H1 (cell line): ENCODE measurements around the gene CAMK2B. TPM values are rescaled to one million over a fixed set of nuclear protein-coding genes. Genes with fewer than 3 reads are reported as not detected.
A peak's percentile ranks its signal among the peaks of the same experiment; 100 is the strongest.

Experiments
- CTCF ChIA-PET: fragments of 300-600 bp; sonication (Branson Sonifier 250); formaldehyde crosslinking; loops from one replicate; lab custom pipeline; 2021; ENCODE audit not compliant: partially characterized antibody; lab: Charles Lee
- POLR2A ChIA-PET: fragments of 300-600 bp; sonication (Branson Sonifier 250); formaldehyde crosslinking; loops from one replicate; lab custom pipeline; 2021; ENCODE audit warnings: inconsistent platforms; ENCODE audit not compliant: partially characterized antibody; lab: Charles Lee
- DNase-seq, 2 experiments: peaks; one replicate each; pipeline versions ENCODE4 v3.0.0 to v3.0.0-alpha.2; 2010 to 2022; ENCODE audit warnings: low spot score in 2 of 2, low read depth in 1 of 2, mixed read lengths in 1 of 2
- FAIRE-seq: peaks from 2 replicates; lab custom pipeline; 2011; peaks lifted over from hg19 to GRCh38; lab: Jason Lieb, UNC
- H2AFZ ChIP-seq: 2 replicates; pipeline ENCODE4 v1.8.1; 2012; ENCODE audit warnings: low read length, inconsistent platforms
- H2AK5ac ChIP-seq: 2 replicates; pipeline ENCODE4 v1.6.1; 2013; ENCODE audit warnings: low read depth, low read length
- H2BK120ac ChIP-seq: replicated peaks from 2 replicates; pipeline ENCODE3; 2013; ENCODE audit warnings: low read depth, low read length, inconsistent platforms
- H2BK12ac ChIP-seq: 2 replicates; pipeline ENCODE4 v1.6.1; 2013; ENCODE audit warnings: low read depth, low read length
- H2BK15ac ChIP-seq: 2 replicates; pipeline ENCODE4 v1.6.1; 2013; ENCODE audit warnings: low read length
- H2BK20ac ChIP-seq: 2 replicates; pipeline ENCODE4 v1.6.1; 2013; ENCODE audit warnings: low read length
- H2BK5ac ChIP-seq: 2 replicates; pipeline ENCODE4 v1.6.1; 2013; ENCODE audit warnings: low read depth, low read length
- H3K14ac ChIP-seq: 2 replicates; pipeline ENCODE4 v1.6.1; 2013; ENCODE audit warnings: inconsistent platforms; ENCODE audit not compliant: insufficient read length
- H3K18ac ChIP-seq: 2 replicates; pipeline ENCODE4 v1.6.1; 2013; ENCODE audit warnings: low read length; ENCODE audit errors: extremely low read depth
- H3K23ac ChIP-seq: 2 replicates; pipeline ENCODE4 v1.6.1; 2013; ENCODE audit warnings: inconsistent platforms; ENCODE audit not compliant: insufficient read length
- H3K23me2 ChIP-seq: 2 replicates; pipeline ENCODE4 v1.6.1; 2013; ENCODE audit warnings: low read depth, low read length
- H3K27ac ChIP-seq: 2 replicates; pipeline ENCODE4 v1.6.1; 2011; ENCODE audit warnings: low read depth, low read length, inconsistent platforms
- H3K27me3 ChIP-seq, 4 experiments: replicated peaks in 1 of 4; 1 replicate in 1 of 4; 2 replicates in 3 of 4; pipeline versions ENCODE4 v1.6.1 to v1.8.1; 2011 to 2013; ENCODE audit warnings: low read length in 3 of 4, mild to moderate bottlenecking in 3 of 4, inconsistent platforms in 2 of 4, mixed read lengths in 2 of 4, moderate library complexity in 1 of 4; ENCODE audit not compliant: control insufficient read depth in 3 of 4, insufficient read depth in 3 of 4; ENCODE audit errors: extremely low read depth in 1 of 4
- H3K36me3 ChIP-seq, 4 experiments: 2 replicates each; pipeline versions ENCODE4 v1.6.1 to v1.8.1; 2011 to 2013; ENCODE audit warnings: mild to moderate bottlenecking in 4 of 4, low read length in 3 of 4, moderate library complexity in 2 of 4, control low read depth in 1 of 4, inconsistent platforms in 1 of 4; ENCODE audit not compliant: insufficient read depth in 4 of 4, control insufficient read depth in 2 of 4
- H3K4ac ChIP-seq: replicated peaks from 2 replicates; pipeline ENCODE3; 2013; ENCODE audit warnings: low read length, low read depth, mixed read lengths, inconsistent platforms; ENCODE audit not compliant: insufficient read length
- H3K4me1 ChIP-seq, 4 experiments: replicated peaks in 1 of 4; 1 replicate in 1 of 4; 2 replicates in 3 of 4; pipeline versions ENCODE4 v1.6.1 to v1.8.1; 2011 to 2013; ENCODE audit warnings: low read length in 3 of 4, inconsistent platforms in 2 of 4, mixed read lengths in 1 of 4; ENCODE audit not compliant: insufficient read depth in 4 of 4, control insufficient read depth in 3 of 4
- H3K4me2 ChIP-seq, 2 experiments: 2 replicates each; pipeline versions ENCODE4 v1.6.1 to v1.8.1; 2011 to 2013; ENCODE audit warnings: low read depth in 2 of 2, low read length in 2 of 2, control low read depth in 1 of 2, inconsistent platforms in 1 of 2, mild to moderate bottlenecking in 1 of 2; ENCODE audit not compliant: insufficient read depth in 1 of 2
- H3K4me3 ChIP-seq, 4 experiments: fragments of 200-600, 300-600 bp in 1 of 4; sonication (generic), shearing (Covaris generic), sonication (Bioruptor Twin) in 1 of 4; 2 replicates each; pipeline versions ENCODE4 v1.5.1 to v1.8.1; 2011 to 2016; ENCODE audit warnings: low read length in 4 of 4, low read depth in 3 of 4, control low read depth in 2 of 4, inconsistent platforms in 2 of 4, mild to moderate bottlenecking in 2 of 4, mixed read lengths in 1 of 4, moderate library complexity in 1 of 4; ENCODE audit not compliant: insufficient read depth in 2 of 4; ENCODE audit errors: extremely low read depth in 1 of 4
- H3K56ac ChIP-seq: replicated peaks from 2 replicates; pipeline ENCODE3; 2013; ENCODE audit warnings: low read depth, mild to moderate bottlenecking, mixed read lengths, low read length, inconsistent platforms; ENCODE audit not compliant: insufficient read length
- H3K79me1 ChIP-seq: 2 replicates; pipeline ENCODE4 v1.6.1; 2013; ENCODE audit warnings: low read depth, low read length, control low read depth
- H3K79me2 ChIP-seq, 2 experiments: 2 replicates each; pipeline versions ENCODE4 v1.6.1 to v1.8.1; 2012 to 2013; ENCODE audit warnings: low read length in 2 of 2, mild to moderate bottlenecking in 2 of 2, inconsistent platforms in 1 of 2; ENCODE audit not compliant: insufficient read depth in 2 of 2, control insufficient read depth in 1 of 2
- H3K9ac ChIP-seq, 4 experiments: replicated peaks in 1 of 4; 1 replicate in 1 of 4; 2 replicates in 3 of 4; pipeline versions ENCODE4 v1.6.1 to v1.8.1; 2011 to 2013; ENCODE audit warnings: low read depth in 3 of 4, low read length in 3 of 4, control low read depth in 2 of 4, mild to moderate bottlenecking in 2 of 4, moderate library complexity in 2 of 4, inconsistent platforms in 1 of 4; ENCODE audit errors: extremely low read depth in 1 of 4
- H3K9me3 ChIP-seq, 2 experiments: 2 replicates each; pipeline versions ENCODE4 v1.6.1 to v1.8.1; 2012 to 2013; ENCODE audit warnings: mild to moderate bottlenecking in 2 of 2, moderate library complexity in 2 of 2, control low read depth in 1 of 2, inconsistent platforms in 1 of 2, low read depth in 1 of 2, low read length in 1 of 2, mixed read lengths in 1 of 2; ENCODE audit not compliant: insufficient read depth in 2 of 2
- H4K20me1 ChIP-seq, 2 experiments: replicated peaks in 1 of 2; 2 replicates each; pipeline versions ENCODE3 to v1.8.1; 2011 to 2013; ENCODE audit warnings: inconsistent platforms in 2 of 2, low read length in 2 of 2, mild to moderate bottlenecking in 1 of 2; ENCODE audit not compliant: insufficient read depth in 2 of 2, control insufficient read depth in 1 of 2
- H4K5ac ChIP-seq: 2 replicates; pipeline ENCODE4 v1.6.1; 2013; ENCODE audit warnings: low read length, low read depth, mixed read lengths, inconsistent platforms; ENCODE audit not compliant: insufficient read length
- H4K8ac ChIP-seq: 2 replicates; pipeline ENCODE4 v1.8.0; 2013; ENCODE audit warnings: mild to moderate bottlenecking, moderate library complexity, low read length, inconsistent platforms; ENCODE audit not compliant: insufficient read depth; ENCODE audit errors: extremely low read depth
- H4K91ac ChIP-seq: replicated peaks from 2 replicates; pipeline ENCODE3; 2013; ENCODE audit warnings: low read length, mixed read lengths, inconsistent platforms; ENCODE audit not compliant: insufficient read length
- ASH2L ChIP-seq: fragments of 200-600, 300-600 bp; sonication (generic); IDR thresholded peaks from one replicate; pipeline ENCODE4 v1.7.1; 2017; ENCODE audit warnings: low read length
- ATF2 ChIP-seq: IDR thresholded peaks from 2 replicates; pipeline ENCODE4 v1.6.1; 2012; ENCODE audit warnings: low read length, inconsistent platforms
- GABPA ChIP-seq: IDR thresholded peaks from 2 replicates; pipeline ENCODE4 v1.6.1; 2011; ENCODE audit warnings: mild to moderate bottlenecking, low read length, moderate library complexity, borderline replicate concordance; ENCODE audit not compliant: insufficient read depth
- JUN ChIP-seq: IDR thresholded peaks from 2 replicates; pipeline ENCODE4 v1.6.1; 2011; ENCODE audit warnings: low read depth, mild to moderate bottlenecking, improper control_type of control experiment, low read length
- RBBP5 ChIP-seq: IDR thresholded peaks from 2 replicates; pipeline ENCODE4 v1.7.1; 2012; ENCODE audit warnings: low read depth, mild to moderate bottlenecking, inconsistent platforms, low read length, moderate library complexity, borderline replicate concordance
- RFX5 ChIP-seq: IDR thresholded peaks from 2 replicates; pipeline ENCODE4 v1.6.1; 2011; ENCODE audit warnings: low read depth, low read length, improper control_type of control experiment, borderline replicate concordance
- SAP30 ChIP-seq: fragments of 300-600 bp; sonication (generic); IDR thresholded peaks from 2 replicates; pipeline ENCODE4 v1.7.1; 2012; ENCODE audit warnings: low read length, moderate library complexity, mild to moderate bottlenecking, inconsistent platforms; ENCODE audit not compliant: insufficient read depth, insufficient replicate concordance
- SIRT6 ChIP-seq: IDR thresholded peaks from one replicate; pipeline ENCODE4 v1.7.1; 2012; ENCODE audit warnings: low read length, inconsistent platforms
- SIX5 ChIP-seq: IDR thresholded peaks from 2 replicates; pipeline ENCODE4 v1.6.1; 2011; ENCODE audit warnings: mild to moderate bottlenecking, low read depth, low read length
- SUZ12 ChIP-seq: fragments of 200-600 bp; sonication (generic); IDR thresholded peaks from 2 replicates; pipeline ENCODE4 v1.6.1; 2012; ENCODE audit warnings: mild to moderate bottlenecking, inconsistent platforms, low read length, moderate library complexity, mixed read lengths
- YY1 ChIP-seq: IDR thresholded peaks from 2 replicates; pipeline ENCODE4 v1.6.1; 2011; ENCODE audit warnings: low read depth, mild to moderate bottlenecking, low read length
- WGBS, 2 experiments: shearing (Covaris generic) in 1 of 2; methylation state at CpG; one replicate each; pipeline versions ENCODE4 v1.1.6 to v1.1.7; 2013 to 2015; ENCODE audit warnings: low lambda C conversion rate in 2 of 2, mixed read lengths in 2 of 2, inconsistent platforms in 1 of 2, low coverage in 1 of 2, missing lambda C conversion rate in 1 of 2; ENCODE audit not compliant: insufficient replicate concordance in 2 of 2, insufficient coverage in 1 of 2, insufficient read length in 1 of 2; ENCODE audit errors: extremely low coverage in 1 of 2, missing lambda C conversion rate in 1 of 2; 5-methylcytosine and 5-hydroxymethylcytosine counted together
- polyA plus RNA-seq, 7 experiments: library from polyadenylated mRNA; depleted of rRNA in 3 of 7; stranded (reverse) in 5 of 7; unstranded in 2 of 7; fragments of >200 nt in 5 of 7; fragments of 200-250 nt in 2 of 7; gene quantifications; 1 replicate in 5 of 7; 2 replicates in 1 of 7; 4 replicates in 1 of 7; pipeline versions ENCODE4 v1.2.1 to v1.2.3, GENCODE V29; 2011 to 2013; ENCODE audit warnings: missing spikeins in 2 of 7, mixed read lengths in 2 of 7
- total RNA-seq: library from RNA; stranded (reverse); fragmentation: NEBNext Ultra II Directional; extraction: Animal tissue kit (Norgen Biotek cat#: 25700); gene quantifications from 2 replicates; pipeline ENCODE4 v1.2.1, GENCODE V29; 2021

CAMK2B gene
- total and polyA plus RNA-seq, 2 of the 8 experiments (the other 6 are each of a cell fraction or from before 2014, with no cell fraction given) = 0.05 to 0.15 TPM

DNA sequence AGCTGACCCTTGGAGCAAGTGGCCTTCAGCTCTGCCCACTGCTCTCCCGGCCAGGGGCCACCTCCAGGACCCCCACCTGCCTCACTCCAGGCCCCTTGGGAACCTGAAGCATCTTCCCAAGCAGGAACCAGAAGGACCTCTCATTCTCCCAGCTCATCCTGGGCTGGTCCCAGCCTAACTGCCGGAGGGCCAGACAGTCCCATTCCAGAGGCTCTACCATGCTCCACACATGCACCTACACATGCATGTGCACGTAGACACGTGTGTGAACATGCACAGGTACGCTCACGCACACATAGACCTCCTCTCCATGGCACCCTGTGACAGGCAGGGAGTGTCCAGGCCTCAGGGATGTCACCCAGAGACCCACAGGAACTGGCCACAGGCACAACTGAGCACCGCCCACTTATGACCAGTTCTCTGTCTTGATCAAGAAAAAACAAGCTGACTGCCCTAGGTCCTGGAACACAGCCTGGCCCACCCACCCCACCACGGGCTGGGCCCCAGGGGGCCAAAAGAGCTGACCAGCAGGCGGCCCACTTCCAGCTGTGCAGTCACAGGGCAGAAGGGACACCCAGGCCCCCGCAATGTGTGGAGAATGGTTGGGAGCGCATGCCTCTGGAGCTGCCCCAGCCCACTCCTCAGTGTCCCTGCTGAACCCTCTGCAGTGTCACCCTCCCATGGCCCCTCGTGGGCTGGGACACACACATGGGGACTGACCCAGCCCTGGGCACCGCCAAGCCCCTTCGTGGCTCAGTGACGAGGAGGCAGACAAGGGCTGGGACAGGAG is 43.4 kb downstream of the CAMK2B start:
- Histone ChIP-seq H3K79me1 (no peaks in the 10 kb centered on the region), H3K14ac (no peak overlapping the region), H2AK5ac (0 out of 2 replicates have a peak overlapping the region, but pooled peaks have one; percentile 80), H3K27me3 (peaks cover 0 to 4% (median 0%) of the 10 kb centered on the region in 4 experiments; a peak in 1 of 7 replicates), H4K91ac (no peak overlapping the region), H2BK20ac (no peak overlapping the region), H3K4ac (no peak overlapping the region), H2BK15ac (0 out of 2 replicates have a peak overlapping the region, but pooled peaks have one; percentile 61), H3K23me2 (no peaks in the 10 kb centered on the region), H3K9me3 (no peaks in the 10 kb centered on the region), H3K4me1 (no peaks in the 10 kb centered on the region), H3K4me3 (no peak overlapping the region), H4K8ac (no peak overlapping the region; the same call in 1 of the 2 replicates), H2BK5ac (no peak overlapping the region), H3K23ac (no peak overlapping the region), H2AFZ (no peak overlapping the region), H3K4me2 (no peak overlapping the region), H2BK12ac (no peak overlapping the region), H3K27ac (no peak overlapping the region), H3K9ac (no peak overlapping the region), H2BK120ac (no peak overlapping the region), H3K36me3 (no peaks in the 10 kb centered on the region), H3K18ac (no peak overlapping the region), H4K5ac (no peak overlapping the region), H3K79me2 (no peaks in the 10 kb centered on the region), H4K20me1 (peaks cover 0 to 3% of the 10 kb centered on the region in 2 experiments), H3K56ac (no peak overlapping the region)
- ChIA-PET POLR2A (no interaction called here), CTCF (interaction anchor here (0.8 to 1.7 kb wide), 5 partner anchors 8 to 63 kb away, joined by 3 to 7 read pairs (median 3); no protein-coding TSS in a partner anchor)
- DNase-seq = no peak
- FAIRE-seq = no peak
- WGBS, 2 experiments = 83% methylated on average over 11 of the region's 15 CpGs; no CpG with 5 or more reads in 1 of the 2 experiments
- no peak for TF ChIP-seq YY1
- no peak for TF ChIP-seq JUN
- TF ChIP-seq SIRT6 = no peak
- TF ChIP-seq SUZ12 = no peak
- no peak for TF ChIP-seq RBBP5
- no peak for TF ChIP-seq SAP30
- TF ChIP-seq ATF2 = no peak
- no peak for TF ChIP-seq ASH2L
- TF ChIP-seq RFX5 = no peak
- TF ChIP-seq SIX5 = no peak
- TF ChIP-seq GABPA = no peak
